ENCODE data around the gene SBSN. TPM values are rescaled to one million over a fixed set of nuclear protein-coding genes. Genes with fewer than 3 reads are reported as not detected.

Gene SBSN
- total and polyA plus RNA-seq, 9 of the 15 experiments (the other 6 are each of a cell fraction or from before 2014, with no cell fraction given): 0.05 TPM; not detected in 8

- ChIA-PET POLR2A (no interaction called here), CTCF (ENCODE audit: low intra/inter-chr PET ratio) (no interaction called here)
- H3K4me3 ChIP-seq: no peak overlapping the region
- WGBS (ENCODE audit: insufficient coverage, low coverage, missing lambda C conversion rate): 0% methylated on average over 10 of the region's 11 CpGs
- H2AFZ ChIP-seq (ENCODE audit: low read depth, low read length): no peak overlapping the region
- H3K9me3 ChIP-seq (replicated peaks; ENCODE audit: control insufficient read depth, insufficient read depth, low read depth, low read length): no peaks in the 10 kb centered on the region
- no peak overlapping the region for H3K4me2 ChIP-seq (ENCODE audit: insufficient read depth, low read length)
- peaks cover 67 to 90% of the 10 kb centered on the region in 2 experiments for H3K27me3 ChIP-seq (ENCODE audit: control insufficient read depth in 2 of 2, insufficient read depth in 2 of 2, low read length in 2 of 2)
- ATAC-seq: no peak
- H4K20me1 ChIP-seq (replicated peaks; ENCODE audit: control insufficient read depth, insufficient read depth, low read length): peaks cover 16% of the 10 kb centered on the region; the same call in 1 of the 2 replicates
- no peak for DNase-seq (ENCODE audit: extremely low read depth in 1 of 4, low spot score in 3 of 4)
- no peak overlapping the region for H3K9ac ChIP-seq (ENCODE audit: insufficient read depth in 1 of 2, low read depth in 2 of 2, low read length in 2 of 2)
- no peaks in the 10 kb centered on the region for H3K9me1 ChIP-seq (ENCODE audit: control insufficient read depth, insufficient read depth, low read length)
- H3K79me2 ChIP-seq (ENCODE audit: control insufficient read depth, insufficient read depth, low read length): no peaks in the 10 kb centered on the region
- intact Hi-C loops (cut with micrococcal nuclease): no loop called here
- no peaks in the 10 kb centered on the region for H3K36me3 ChIP-seq (ENCODE audit: control insufficient read depth, insufficient read depth, low read length)
- no peak for FAIRE-seq
- TF ChIP-seq PRDM10 (IDR thresholded peaks at IDR 0.05; ENCODE audit: partially characterized antibody): peak; percentile 46
- TF ChIP-seq CBX8 (IDR thresholded peaks at IDR 0.05; ENCODE audit: borderline replicate concordance, extremely low read depth, low read depth, low read length, poor library complexity, severe bottlenecking): peak; percentile 72
- no peak for TF ChIP-seq ZNF133 (CRISPR knock-in tag; IDR thresholded peaks at IDR 0.05)
- TF ChIP-seq UBTF (IDR thresholded peaks at IDR 0.05; ENCODE audit: borderline replicate concordance in 1 of 2, low read depth in 2 of 2, low read length in 2 of 2): no peak
- TF ChIP-seq ETV6 (IDR thresholded peaks at IDR 0.05; ENCODE audit: borderline replicate concordance in 1 of 2, low read depth in 2 of 2, low read length in 1 of 2): no peak
- TF ChIP-seq ETV6 (CRISPR knock-in tag; IDR thresholded peaks at IDR 0.05; ENCODE audit: borderline replicate concordance): no peak
- no TSS peak for BruUV-seq (replicated peaks)
- H3K4me1 ChIP-seq (replicated peaks in 1 of 2; ENCODE audit: control insufficient read depth in 2 of 2, insufficient read depth in 2 of 2, low read length in 2 of 2): peaks cover 0 to 18% of the 10 kb centered on the region in 2 experiments; a peak in 2 of 5 replicates
- H3K27ac ChIP-seq (ENCODE audit: extremely low read depth, low read depth, low read length): no peak overlapping the region
- in situ Hi-C loops (cut with MboI): no loop called here
Measured at GRCh38 chr19:35507561-35507960, 20.6 kb downstream of the SBSN start.

Data from K562 (cell line).